SJSA1 (cell line): Measurements from ENCODE around the gene SLC1A1. TPM values are rescaled to one million over a fixed set of nuclear protein-coding genes. Genes with fewer than 3 reads are reported as not detected.

Experiments
- DNase-seq, 2 experiments: peaks; one replicate each; pipeline ENCODE4 v3.0.0-alpha.2; 2015 to 2020; ENCODE audit warnings: low spot score in 2 of 2, low read depth in 1 of 2
- H3K27ac ChIP-seq: fragments of 250-450 bp; sonication (Bioruptor Pico); 2 replicates; pipeline ENCODE4 v1.5.1; 2020; ENCODE audit warnings: mild to moderate bottlenecking, moderate library complexity
- H3K27me3 ChIP-seq: fragments of 250-450 bp; sonication (Bioruptor Pico); replicated peaks from 2 replicates; pipeline ENCODE4 v1.5.1; 2020; ENCODE audit warnings: mild to moderate bottlenecking, moderate library complexity
- H3K36me3 ChIP-seq: fragments of 250-450 bp; sonication (Bioruptor Pico); 2 replicates; pipeline ENCODE4 v1.5.1; 2020; ENCODE audit warnings: mild to moderate bottlenecking
- H3K4me1 ChIP-seq: fragments of 250-450 bp; sonication (Bioruptor Pico); replicated peaks from 2 replicates; pipeline ENCODE4 v1.6.1; 2021; ENCODE audit warnings: mild to moderate bottlenecking
- H3K4me3 ChIP-seq: fragments of 250-450 bp; sonication (Bioruptor Pico); 2 replicates; pipeline ENCODE4 v1.5.1; 2020; ENCODE audit warnings: mild to moderate bottlenecking
- H3K9me3 ChIP-seq: fragments of 250-450 bp; sonication (Bioruptor Pico); replicated peaks from 2 replicates; pipeline ENCODE4 v1.5.1; 2020; ENCODE audit warnings: mild to moderate bottlenecking
- total RNA-seq: library from RNA; depleted of rRNA; stranded (reverse); fragments of >200 nt; shearing (Covaris generic); gene quantifications from 2 replicates; pipeline ENCODE4 v1.2.3, GENCODE V29; 2014; rRNA removed

Gene SLC1A1
- 1.3 and 3.9 TPM in 2 replicates for total RNA-seq

DNA sequence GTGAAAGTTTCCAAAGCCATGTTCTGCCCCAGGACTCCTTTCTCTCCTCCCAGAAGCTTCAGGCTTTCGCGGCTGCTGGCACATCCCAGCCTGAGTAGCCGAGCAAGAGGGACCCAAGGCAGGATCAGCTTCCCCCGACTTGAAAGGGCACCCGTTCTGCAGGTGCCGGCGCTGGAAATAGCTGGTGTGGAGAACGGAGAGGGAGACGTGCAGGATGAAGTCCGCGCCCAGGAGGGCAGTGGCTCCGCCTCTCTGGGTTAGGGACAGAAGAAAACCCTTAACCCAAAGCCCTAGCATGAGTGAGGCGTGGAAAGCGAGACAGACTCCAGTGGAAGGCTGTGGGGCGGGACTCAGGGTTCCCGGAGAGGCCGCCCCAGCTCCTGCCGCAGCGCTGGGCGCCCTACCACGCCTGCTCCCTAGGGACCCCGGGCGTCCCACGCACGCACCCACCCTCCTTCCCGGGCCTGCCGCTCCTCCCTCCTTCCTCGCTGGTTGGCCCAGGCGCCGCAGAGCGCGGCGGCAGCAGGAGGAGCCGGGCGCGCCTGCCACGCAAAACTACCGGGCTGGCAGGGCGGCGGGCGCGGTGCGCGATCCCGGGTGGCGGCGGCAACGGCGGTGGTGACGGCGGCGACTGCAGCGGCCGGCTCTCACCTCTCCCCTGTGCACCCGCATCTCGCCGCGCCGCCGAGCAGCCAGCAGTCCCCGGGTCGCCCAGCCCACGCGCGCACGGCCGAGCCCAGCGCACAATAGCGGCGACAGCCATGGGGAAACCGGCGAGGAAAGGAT lies at the start of gene SLC1A1:
TSS of gene SLC1A1 (plus strand) at position 550 of the 786 bp plus-strand sequence. CDS start at position 762, 212 bp downstream.
- peak; percentile 30 to 49 for DNase-seq
- H3K4me3 ChIP-seq: peak within 1 kb of the TSS; percentile 56
- H3K27ac ChIP-seq: no peak within 1 kb of the TSS
- no peaks in the 10 kb centered on the region for H3K9me3 ChIP-seq
- no peaks in the 10 kb centered on the region for H3K36me3 ChIP-seq
- no peaks in the 10 kb centered on the region for H3K27me3 ChIP-seq
- no peaks in the 10 kb centered on the region; the same call in 1 of the 2 replicates for H3K4me1 ChIP-seq

DNA sequence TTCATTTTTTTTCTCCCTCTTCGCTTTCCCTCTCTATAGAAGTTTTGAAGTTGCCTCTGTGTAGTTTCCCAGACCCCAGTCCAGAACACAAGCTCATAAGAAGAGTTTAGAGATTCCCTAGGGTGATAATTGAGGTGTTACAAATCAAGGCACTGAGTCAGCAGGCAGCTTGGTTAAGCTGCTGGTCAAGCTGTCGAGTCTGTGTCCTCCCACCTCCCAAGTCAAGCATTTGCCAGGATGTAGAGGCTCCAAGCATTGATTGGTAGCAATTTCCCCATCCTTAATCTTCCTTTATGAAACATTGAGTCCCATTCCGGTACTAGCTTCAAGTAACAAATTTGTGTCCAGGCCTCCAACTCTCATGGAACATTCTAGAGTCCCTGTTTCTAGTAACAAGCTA lies 47.5 kb upstream of the SLC1A1 start:
- Histone ChIP-seq H3K9me3 (no peaks in the 10 kb centered on the region), H3K27ac (no peak overlapping the region), H3K4me3 (no peak overlapping the region), H3K36me3 (no peaks in the 10 kb centered on the region), H3K4me1 (no peaks in the 10 kb centered on the region), H3K27me3 (no peaks in the 10 kb centered on the region)
- DNase-seq: no peak

DNA sequence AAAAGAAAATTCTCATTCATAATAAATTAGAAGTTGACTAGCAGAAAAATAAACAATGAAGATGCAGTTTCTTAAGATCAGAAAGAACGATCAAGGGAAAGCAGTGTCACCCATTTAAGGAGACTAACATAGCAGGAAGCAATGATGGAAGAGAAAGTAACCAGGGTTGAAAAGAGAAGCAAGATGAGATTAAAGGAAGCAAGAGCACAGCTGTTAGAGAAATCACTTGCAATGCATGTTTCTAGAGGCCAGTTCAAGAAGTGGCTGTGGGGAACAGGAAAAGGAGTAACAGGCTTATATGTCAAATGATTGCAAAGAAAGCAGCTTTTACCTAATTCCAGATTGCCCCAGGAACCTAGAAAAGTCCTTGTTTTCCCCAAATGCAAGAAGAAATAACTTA lies 46.8 kb upstream of the SLC1A1 start:
- Histone ChIP-seq H3K9me3 (no peaks in the 10 kb centered on the region), H3K4me1 (no peaks in the 10 kb centered on the region), H3K36me3 (no peaks in the 10 kb centered on the region), H3K27me3 (no peaks in the 10 kb centered on the region), H3K4me3 (no peak overlapping the region), H3K27ac (no peak overlapping the region)
- no peak for DNase-seq

DNA sequence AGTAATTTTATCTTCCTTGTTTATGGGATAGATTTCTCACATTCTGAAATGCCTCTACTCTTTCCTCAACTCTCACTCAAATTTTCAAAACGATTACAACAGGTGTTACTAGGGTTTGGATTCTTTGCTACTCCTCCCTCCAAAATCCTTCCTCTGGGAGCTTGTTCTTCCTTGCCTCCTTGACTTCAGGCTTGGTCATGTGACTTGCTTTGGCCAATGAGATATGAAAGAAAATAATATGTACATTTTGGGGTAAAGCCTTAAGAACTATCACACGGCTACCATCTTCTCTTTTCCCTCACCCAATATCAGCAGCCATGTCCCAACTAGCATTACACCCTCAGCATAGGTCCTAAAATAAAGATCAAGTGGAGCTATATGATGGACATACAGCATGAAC lies 28.8 kb upstream of the SLC1A1 start:
- Histone ChIP-seq H3K9me3 (no peaks in the 10 kb centered on the region), H3K4me1 (no peaks in the 10 kb centered on the region), H3K36me3 (no peaks in the 10 kb centered on the region), H3K27ac (no peak overlapping the region), H3K4me3 (no peak overlapping the region), H3K27me3 (no peaks in the 10 kb centered on the region)
- no peak for DNase-seq

DNA sequence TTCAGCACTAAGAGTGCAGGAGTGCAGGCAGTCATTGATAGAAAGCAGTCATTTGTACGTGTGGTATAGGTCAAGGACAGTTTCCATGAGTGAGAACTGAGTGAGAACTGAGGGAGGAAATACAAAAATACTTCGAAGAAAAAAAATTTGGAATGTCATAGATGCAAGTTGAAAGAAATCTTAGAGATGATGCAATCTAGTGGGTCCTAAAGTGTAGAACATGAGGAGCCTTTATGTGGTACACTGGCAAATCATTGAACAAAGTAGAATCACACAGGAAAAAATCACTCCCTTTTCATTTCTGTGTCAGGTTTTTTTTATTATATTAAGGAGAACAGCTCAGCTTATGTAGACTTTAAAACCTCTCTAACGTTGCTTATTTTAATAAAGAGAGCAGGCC lies 26.4 kb upstream of the SLC1A1 start:
- no peak for DNase-seq
- Histone ChIP-seq H3K4me1 (no peaks in the 10 kb centered on the region), H3K9me3 (no peaks in the 10 kb centered on the region), H3K4me3 (no peak overlapping the region), H3K27me3 (no peaks in the 10 kb centered on the region), H3K36me3 (no peaks in the 10 kb centered on the region), H3K27ac (no peak overlapping the region)

DNA sequence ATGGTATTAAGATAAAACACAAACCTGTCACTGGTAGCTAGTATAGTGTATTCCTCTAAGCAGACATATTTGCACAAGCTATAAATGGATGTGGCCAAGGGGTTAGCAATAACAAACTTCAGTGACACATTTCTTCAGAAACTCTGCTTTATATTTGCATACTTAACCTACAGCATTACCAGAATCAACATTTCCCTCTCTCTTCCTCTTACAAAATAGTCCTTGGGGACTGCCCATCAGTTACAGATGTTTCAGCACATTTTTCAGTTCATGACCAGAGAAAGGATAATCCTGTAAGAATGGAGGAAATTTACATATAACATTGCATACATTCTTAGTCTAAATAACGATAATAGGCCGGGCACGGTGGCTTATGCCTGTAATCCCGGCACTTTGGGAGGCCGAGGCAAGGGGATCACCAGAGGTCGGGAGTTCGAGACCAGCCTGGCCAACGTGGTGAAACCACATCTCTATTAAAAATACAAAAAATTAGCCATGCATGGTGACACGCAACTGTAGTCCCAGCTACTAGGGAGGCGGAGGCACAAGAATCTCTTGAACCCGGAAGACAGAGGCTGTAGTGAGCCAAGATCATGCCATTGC lies 25.3 kb upstream of the SLC1A1 start:
- Histone ChIP-seq H3K4me1 (no peaks in the 10 kb centered on the region), H3K27ac (no peak overlapping the region), H3K4me3 (no peak overlapping the region), H3K36me3 (no peaks in the 10 kb centered on the region), H3K27me3 (no peaks in the 10 kb centered on the region), H3K9me3 (no peaks in the 10 kb centered on the region)
- DNase-seq: no peak

DNA sequence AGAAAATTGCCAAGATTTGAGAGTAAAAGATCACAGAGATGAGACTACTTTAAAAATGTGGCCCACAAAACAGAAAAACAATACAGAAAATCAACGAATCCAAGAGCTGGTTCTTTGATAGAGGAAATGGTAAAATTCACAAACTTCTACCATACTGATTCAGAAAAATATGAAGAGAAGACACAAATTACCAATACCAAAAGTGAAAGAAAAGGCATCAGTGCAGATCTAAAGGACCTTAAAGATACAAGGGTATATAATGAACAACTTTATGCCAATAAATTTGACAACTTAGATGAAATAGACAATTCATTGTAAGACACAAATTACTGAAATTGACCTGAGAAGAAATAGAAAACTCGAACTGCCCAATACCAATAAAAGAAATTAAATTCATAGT lies 24.4 kb upstream of the SLC1A1 start:
- no peaks in the 10 kb centered on the region for H3K27me3 ChIP-seq

DNA sequence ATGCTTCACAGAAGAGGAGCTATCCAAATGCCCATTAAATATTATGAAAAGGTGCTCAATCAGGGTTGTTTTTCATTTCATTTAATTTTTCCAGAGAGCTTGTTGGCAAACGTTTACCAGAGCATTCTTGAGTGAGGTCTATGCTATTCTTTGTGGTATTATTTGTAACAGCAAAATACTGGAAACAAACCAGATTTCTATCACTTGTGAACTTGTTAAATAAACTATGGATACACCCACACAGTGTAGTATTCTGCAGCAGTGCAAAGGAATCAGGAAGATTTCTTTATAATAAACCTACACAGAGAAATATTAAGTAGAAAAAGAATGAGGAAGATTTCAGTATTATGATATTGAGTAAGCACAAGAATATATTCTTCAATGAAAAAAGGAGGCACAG lies 15.0 kb upstream of the SLC1A1 start:
- H3K4me3 ChIP-seq: no peak overlapping the region
- no peak for DNase-seq

More for the DNA sequence above, 24.4 kb upstream of the SLC1A1 start:
- Histone ChIP-seq H3K36me3 (no peaks in the 10 kb centered on the region), H3K4me1 (no peaks in the 10 kb centered on the region), H3K4me3 (no peak overlapping the region), H3K9me3 (no peaks in the 10 kb centered on the region), H3K27ac (no peak overlapping the region)
- DNase-seq: no peak

DNA sequence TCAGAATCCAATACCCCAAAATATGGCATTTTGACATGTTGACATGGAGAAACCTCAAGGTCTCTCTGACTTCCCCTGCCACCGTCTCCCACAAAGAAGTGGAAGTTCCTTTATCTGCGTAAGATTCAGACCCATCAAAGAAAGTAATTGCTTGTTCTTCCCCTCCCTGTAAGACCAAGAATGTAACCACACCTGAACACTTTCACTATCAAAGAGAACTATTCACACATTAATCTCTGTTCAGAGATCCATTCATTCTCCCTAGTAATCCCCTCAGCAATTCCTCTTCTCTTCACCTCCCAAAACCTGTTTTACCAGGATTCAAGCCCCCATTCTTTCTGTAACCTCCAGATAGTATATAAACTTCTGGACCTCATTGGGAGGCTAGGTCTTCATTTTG lies 4.1 kb upstream of the SLC1A1 start:
- no peak overlapping the region for H3K4me3 ChIP-seq
- no peak for DNase-seq
- H3K4me1 ChIP-seq: no peaks in the 10 kb centered on the region; the same call in 1 of the 2 replicates
- no peaks in the 10 kb centered on the region for H3K27me3 ChIP-seq
- H3K36me3 ChIP-seq: no peaks in the 10 kb centered on the region
- no peaks in the 10 kb centered on the region for H3K9me3 ChIP-seq
- H3K27ac ChIP-seq: no peak overlapping the region

More for the DNA sequence above, 15.0 kb upstream of the SLC1A1 start:
- H3K27ac ChIP-seq: no peak overlapping the region
- H3K4me1 ChIP-seq: no peaks in the 10 kb centered on the region
- H3K36me3 ChIP-seq: no peaks in the 10 kb centered on the region
- H3K27me3 ChIP-seq: no peaks in the 10 kb centered on the region
- no peaks in the 10 kb centered on the region for H3K9me3 ChIP-seq

DNA sequence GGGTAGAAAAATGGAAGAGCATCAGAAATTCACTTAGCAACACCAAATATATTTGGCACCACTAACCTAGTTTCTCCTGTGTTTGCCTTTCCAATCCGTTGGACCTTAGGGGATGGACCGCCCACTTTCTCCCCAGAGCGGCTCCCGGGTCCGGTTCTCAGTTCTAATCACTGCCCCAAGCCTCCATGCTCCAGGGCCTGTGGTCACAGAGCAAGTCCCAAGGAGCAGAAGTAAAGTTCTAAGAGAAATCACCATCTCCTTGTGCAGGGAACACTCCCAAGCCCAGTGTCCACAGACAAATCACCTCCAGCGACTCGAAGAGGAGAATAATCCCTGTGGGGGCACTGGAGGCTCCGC lies 728 bp upstream of the SLC1A1 start:
- Histone ChIP-seq H3K36me3 (no peaks in the 10 kb centered on the region), H3K4me1 (no peaks in the 10 kb centered on the region; the same call in 1 of the 2 replicates), H3K27ac (no peak overlapping the region), H3K4me3 (peak overlapping the region; percentile 56), H3K9me3 (no peaks in the 10 kb centered on the region), H3K27me3 (no peaks in the 10 kb centered on the region)
- no peak for DNase-seq

DNA sequence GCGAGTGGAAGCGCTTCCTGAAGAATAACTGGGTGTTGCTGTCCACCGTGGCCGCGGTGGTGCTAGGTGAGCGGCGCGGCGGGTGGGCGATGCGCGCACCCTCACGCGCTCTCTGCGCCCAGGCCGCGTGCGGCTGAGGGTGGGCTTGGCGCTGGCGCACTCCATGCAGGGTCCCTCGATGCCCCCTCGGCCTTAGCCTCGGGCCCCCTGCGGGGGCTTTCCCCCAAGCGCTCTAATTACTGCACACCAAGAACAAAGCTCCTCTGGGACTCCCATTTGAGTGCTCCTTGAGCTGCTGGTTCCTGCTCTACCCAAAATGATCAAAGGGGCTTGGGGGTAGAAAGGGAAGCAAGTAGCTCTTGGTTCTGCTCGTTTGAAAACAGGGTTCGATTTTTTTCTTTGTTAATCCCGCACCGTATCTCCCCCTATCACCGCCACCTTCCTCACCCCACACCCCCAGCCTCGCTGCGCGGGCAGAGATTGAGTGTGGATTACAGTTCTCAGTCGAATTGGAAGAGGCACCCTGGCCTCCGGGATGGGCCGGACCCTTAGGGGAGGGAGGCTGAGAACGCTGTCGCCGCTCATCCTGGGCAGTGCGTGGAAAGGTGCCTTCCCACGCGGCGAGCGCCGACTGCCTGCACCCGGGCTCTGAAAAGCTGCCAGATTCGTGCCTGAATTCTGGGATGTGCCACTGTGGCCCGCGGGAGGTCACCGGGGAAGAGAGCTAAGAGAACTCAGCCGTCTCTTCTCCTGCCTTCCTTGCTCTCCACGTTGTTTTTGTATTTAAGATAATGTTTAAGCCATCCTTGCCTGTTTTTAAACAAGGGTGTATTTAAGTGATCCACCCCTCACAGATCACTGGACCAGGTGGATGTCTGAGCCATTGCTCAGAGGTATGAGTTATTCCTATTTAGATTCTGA lies 697 bp downstream of the SLC1A1 start:
- peak overlapping the region; percentile 56 for H3K4me3 ChIP-seq
- H3K4me1 ChIP-seq: no peaks in the 10 kb centered on the region; the same call in 1 of the 2 replicates
- no peaks in the 10 kb centered on the region for H3K27me3 ChIP-seq
- no peak for DNase-seq
- H3K36me3 ChIP-seq: no peaks in the 10 kb centered on the region
- no peaks in the 10 kb centered on the region for H3K9me3 ChIP-seq
- no peak overlapping the region for H3K27ac ChIP-seq

DNA sequence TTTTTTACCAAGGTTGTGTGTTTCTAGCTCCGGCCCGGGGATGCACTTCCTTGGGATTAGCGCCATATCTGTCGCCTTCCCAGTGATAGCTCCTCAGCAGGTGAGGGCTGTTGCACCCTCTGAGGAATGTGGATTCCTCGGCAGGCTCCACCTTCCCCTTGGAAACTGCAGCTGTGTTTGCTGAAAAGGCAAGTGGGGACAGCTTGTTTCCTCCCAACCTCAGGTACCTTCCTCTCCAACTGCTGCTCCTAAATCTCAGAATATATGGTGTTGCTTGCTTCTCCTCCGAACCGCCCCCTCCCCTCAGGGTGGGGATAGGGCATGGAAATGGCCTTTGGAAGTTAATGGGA lies 1.3 kb downstream of the SLC1A1 start:
- no peak overlapping the region for H3K4me3 ChIP-seq
- no peak for DNase-seq
- H3K27ac ChIP-seq: no peak overlapping the region

DNA sequence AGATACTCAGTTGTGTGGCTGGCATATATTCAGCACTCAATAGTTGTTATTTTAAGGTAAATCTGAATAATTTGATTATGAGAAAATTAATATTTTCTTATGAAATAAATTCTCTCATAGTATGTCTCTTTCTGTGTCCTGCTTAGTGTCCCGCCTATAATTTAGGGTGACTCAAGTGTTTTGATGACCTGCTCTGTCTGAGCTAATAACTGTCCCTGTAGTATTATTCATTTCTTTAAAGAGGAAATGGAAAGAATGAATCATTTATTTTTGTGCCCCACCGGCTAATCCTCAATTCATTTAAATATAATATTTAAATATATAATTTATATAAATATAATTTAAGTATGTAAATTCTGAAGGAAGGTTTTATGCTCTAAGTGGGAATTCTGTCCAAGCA lies 4.1 kb downstream of the SLC1A1 start:
- H3K9me3 ChIP-seq: no peaks in the 10 kb centered on the region
- no peak overlapping the region for H3K27ac ChIP-seq
- H3K4me3 ChIP-seq: no peak overlapping the region
- no peaks in the 10 kb centered on the region for H3K36me3 ChIP-seq
- no peaks in the 10 kb centered on the region; the same call in 1 of the 2 replicates for H3K4me1 ChIP-seq
- DNase-seq: no peak
- H3K27me3 ChIP-seq: no peaks in the 10 kb centered on the region

More for the DNA sequence above, 1.3 kb downstream of the SLC1A1 start:
- no peaks in the 10 kb centered on the region; the same call in 1 of the 2 replicates for H3K4me1 ChIP-seq
- H3K36me3 ChIP-seq: no peaks in the 10 kb centered on the region
- H3K27me3 ChIP-seq: no peaks in the 10 kb centered on the region
- no peaks in the 10 kb centered on the region for H3K9me3 ChIP-seq

DNA sequence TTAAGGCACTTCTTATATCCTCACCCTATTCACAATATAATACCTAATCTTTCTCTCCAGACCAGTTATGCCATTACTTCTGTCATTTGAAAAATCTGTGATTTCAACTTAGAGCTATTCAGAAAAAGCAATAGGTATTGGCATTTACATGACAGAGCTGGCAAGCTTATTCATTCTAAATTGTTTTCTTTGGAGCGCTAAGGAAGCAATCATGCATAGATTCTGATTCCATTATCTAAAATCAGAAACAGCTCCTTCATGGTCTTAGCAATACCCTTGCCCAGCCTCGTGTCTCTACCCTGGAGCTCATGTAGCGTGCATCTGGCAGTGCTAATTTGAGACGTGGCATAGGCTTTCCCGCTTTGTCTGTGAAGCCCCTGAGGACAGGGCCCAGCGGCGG lies 4.5 kb downstream of the SLC1A1 start:
- H3K27ac ChIP-seq: no peak overlapping the region
- no peaks in the 10 kb centered on the region for H3K27me3 ChIP-seq
- H3K9me3 ChIP-seq: no peaks in the 10 kb centered on the region
- H3K36me3 ChIP-seq: no peaks in the 10 kb centered on the region
- no peaks in the 10 kb centered on the region; the same call in 1 of the 2 replicates for H3K4me1 ChIP-seq
- no peak for DNase-seq
- no peak overlapping the region for H3K4me3 ChIP-seq
